SK-N-SH (cell line): Measurements from ENCODE around the gene TGFBR3.

Experiments
- CHD2 ChIP-seq: fragments of 150-350 bp; IDR thresholded peaks from 2 replicates; pipeline ENCODE4 v1.6.1; 2018; ENCODE audit warnings: low read length; ENCODE audit not compliant: partially characterized antibody
- CTCF ChIP-seq: fragments of 200-600 bp; sonication (generic); IDR thresholded peaks from 2 replicates; pipeline ENCODE4 v1.6.1; 2017; ENCODE audit warnings: antibody characterized with exemption, mild to moderate bottlenecking, moderate library complexity
- FOXJ3 ChIP-seq: sonication (generic); formaldehyde crosslinking; IDR thresholded peaks from 2 replicates; pipeline ENCODE4 v1.5.1; 2020; ENCODE audit warnings: mild to moderate bottlenecking, missing genetic modification reagents
- IRF3 ChIP-seq: fragments of 150-350 bp; IDR thresholded peaks from 2 replicates; pipeline ENCODE4 v1.6.1; 2016; ENCODE audit warnings: mild to moderate bottlenecking, low read depth, low read length
- JUND ChIP-seq: IDR thresholded peaks from 2 replicates; pipeline ENCODE4 v1.4.0; 2012
- RAD21 ChIP-seq: IDR thresholded peaks from 2 replicates; pipeline ENCODE4 v1.6.1; 2012; ENCODE audit warnings: mild to moderate bottlenecking, low read length
- ZBTB33 ChIP-seq: IDR thresholded peaks from 2 replicates; pipeline ENCODE4 v1.4.0; 2012; ENCODE audit warnings: low read depth, borderline replicate concordance

GRCh38 chr1:91895832-91896556 lies 10.0 kb upstream of the TGFBR3 start:
- TF ChIP-seq JUND (no peak), CTCF (no peak), ZBTB33 (no peak), IRF3 (no peak), FOXJ3 (no peak), CHD2 (no peak), RAD21 (no peak)
